ENCODE measurements around the gene MMP23B.

DNA sequence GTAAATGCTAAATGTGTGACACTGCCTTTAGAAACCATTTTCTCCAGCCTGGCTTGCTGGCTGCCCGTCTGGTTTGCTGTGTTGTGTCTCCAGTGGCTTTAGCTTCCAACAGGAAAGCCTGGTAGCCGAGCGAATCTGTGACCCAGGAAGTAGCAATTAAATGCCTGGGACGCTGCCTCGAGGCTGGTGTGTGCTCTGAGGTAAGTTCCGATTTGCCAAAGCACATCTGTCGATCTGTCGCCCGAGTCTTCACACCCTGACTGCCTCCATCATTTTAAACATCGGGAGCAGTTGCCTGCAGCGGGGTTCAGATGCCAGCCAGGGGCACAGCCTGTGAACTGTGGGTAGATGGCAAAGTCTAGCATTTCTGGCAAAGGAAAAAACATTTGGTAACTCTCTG, 14.5 kb upstream of the MMP23B start:
- TF ChIP-seq POLR2A (IDR thresholded peaks at IDR 0.05), result no peak
- TF ChIP-seq, protein P1, sequence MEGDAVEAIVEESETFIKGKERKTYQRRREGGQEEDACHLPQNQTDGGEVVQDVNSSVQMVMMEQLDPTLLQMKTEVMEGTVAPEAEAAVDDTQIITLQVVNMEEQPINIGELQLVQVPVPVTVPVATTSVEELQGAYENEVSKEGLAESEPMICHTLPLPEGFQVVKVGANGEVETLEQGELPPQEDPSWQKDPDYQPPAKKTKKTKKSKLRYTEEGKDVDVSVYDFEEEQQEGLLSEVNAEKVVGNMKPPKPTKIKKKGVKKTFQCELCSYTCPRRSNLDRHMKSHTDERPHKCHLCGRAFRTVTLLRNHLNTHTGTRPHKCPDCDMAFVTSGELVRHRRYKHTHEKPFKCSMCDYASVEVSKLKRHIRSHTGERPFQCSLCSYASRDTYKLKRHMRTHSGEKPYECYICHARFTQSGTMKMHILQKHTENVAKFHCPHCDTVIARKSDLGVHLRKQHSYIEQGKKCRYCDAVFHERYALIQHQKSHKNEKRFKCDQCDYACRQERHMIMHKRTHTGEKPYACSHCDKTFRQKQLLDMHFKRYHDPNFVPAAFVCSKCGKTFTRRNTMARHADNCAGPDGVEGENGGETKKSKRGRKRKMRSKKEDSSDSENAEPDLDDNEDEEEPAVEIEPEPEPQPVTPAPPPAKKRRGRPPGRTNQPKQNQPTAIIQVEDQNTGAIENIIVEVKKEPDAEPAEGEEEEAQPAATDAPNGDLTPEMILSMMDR (IDR thresholded peaks at IDR 0.05), result no peak

All from right lobe of liver (tissue), 4 donors.